C4-2B (cell line): ENCODE measurements around the gene ZFTA.
"Not testable (repeated sequence)": the region's sequence is repeated elsewhere in the genome, so short reads cannot be mapped to it uniquely, and the experiment has no call there.

ENCODE experiments used
- H3K27ac ChIP-seq: fragments of 450-650 bp; 2 replicates; pipeline ENCODE4 v1.5.1; 2017
- ZFX ChIP-seq: fragments of 450-650 bp; IDR thresholded peaks from 2 replicates; pipeline ENCODE4 v1.6.1; 2017
- TF ChIP-seq, protein P1 (sequence below): fragments of 450-650 bp; conservative IDR thresholded peaks from 2 replicates; pipeline ENCODE4 v1.5.1; 2017; ENCODE audit warnings: mild to moderate bottlenecking

Gene ZFTA

GRCh38 chr11:63775191-63775590 is 6.6 kb upstream of the ZFTA start:
- no peak for TF ChIP-seq ZFX
- TF ChIP-seq, protein P1, sequence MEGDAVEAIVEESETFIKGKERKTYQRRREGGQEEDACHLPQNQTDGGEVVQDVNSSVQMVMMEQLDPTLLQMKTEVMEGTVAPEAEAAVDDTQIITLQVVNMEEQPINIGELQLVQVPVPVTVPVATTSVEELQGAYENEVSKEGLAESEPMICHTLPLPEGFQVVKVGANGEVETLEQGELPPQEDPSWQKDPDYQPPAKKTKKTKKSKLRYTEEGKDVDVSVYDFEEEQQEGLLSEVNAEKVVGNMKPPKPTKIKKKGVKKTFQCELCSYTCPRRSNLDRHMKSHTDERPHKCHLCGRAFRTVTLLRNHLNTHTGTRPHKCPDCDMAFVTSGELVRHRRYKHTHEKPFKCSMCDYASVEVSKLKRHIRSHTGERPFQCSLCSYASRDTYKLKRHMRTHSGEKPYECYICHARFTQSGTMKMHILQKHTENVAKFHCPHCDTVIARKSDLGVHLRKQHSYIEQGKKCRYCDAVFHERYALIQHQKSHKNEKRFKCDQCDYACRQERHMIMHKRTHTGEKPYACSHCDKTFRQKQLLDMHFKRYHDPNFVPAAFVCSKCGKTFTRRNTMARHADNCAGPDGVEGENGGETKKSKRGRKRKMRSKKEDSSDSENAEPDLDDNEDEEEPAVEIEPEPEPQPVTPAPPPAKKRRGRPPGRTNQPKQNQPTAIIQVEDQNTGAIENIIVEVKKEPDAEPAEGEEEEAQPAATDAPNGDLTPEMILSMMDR, result no peak
- H3K27ac ChIP-seq, result no peak overlapping the region

GRCh38 chr11:63771741-63772318 is 3.3 kb upstream of the ZFTA start:
- H3K27ac ChIP-seq, result not testable (repeated sequence)

- H3K27ac ChIP-seq, result no peak overlapping the region
- TF ChIP-seq, protein P1, result no peak
- no peak for TF ChIP-seq ZFX
Observed at GRCh38 chr11:63770763-63771162, 2.2 kb upstream of the ZFTA start.

DNA sequence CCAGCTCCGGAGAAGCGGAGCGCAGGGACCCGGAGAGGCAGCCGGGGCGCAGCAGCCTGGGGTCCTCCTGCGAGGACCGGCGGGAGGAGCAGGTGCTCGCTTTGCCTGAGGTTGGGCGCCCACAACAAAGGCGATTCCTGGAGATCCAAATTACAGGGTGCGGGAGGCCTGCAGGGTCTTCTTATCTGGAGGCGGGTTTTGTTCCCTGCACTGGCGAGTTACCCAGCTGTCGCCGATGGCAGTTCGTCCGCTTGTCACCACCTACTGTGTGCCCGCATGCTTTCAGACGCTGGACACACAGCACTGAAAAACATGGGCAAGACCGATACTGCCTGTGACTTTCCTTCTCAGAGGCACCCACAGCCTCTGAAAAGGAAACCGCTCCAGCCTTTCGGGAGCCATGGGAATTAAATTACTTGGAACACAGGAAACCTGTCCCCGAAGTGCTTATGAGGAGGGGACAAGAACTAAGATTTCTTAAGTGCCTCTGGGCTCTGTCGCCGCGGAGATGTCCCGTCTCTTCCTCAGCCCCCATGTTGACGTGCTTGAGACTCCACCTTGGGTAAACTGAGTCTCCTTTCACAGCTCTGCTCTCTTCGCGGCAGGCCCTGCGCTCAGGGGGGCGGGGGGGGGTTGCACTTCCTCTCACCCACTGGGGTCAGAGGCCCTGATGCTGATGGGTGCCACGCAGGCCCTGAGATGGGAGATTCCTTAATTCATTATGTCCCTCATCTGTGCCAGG is 1.3 kb upstream of the ZFTA start:
- no peak overlapping the region for H3K27ac ChIP-seq
- no peak for TF ChIP-seq ZFX

DNA sequence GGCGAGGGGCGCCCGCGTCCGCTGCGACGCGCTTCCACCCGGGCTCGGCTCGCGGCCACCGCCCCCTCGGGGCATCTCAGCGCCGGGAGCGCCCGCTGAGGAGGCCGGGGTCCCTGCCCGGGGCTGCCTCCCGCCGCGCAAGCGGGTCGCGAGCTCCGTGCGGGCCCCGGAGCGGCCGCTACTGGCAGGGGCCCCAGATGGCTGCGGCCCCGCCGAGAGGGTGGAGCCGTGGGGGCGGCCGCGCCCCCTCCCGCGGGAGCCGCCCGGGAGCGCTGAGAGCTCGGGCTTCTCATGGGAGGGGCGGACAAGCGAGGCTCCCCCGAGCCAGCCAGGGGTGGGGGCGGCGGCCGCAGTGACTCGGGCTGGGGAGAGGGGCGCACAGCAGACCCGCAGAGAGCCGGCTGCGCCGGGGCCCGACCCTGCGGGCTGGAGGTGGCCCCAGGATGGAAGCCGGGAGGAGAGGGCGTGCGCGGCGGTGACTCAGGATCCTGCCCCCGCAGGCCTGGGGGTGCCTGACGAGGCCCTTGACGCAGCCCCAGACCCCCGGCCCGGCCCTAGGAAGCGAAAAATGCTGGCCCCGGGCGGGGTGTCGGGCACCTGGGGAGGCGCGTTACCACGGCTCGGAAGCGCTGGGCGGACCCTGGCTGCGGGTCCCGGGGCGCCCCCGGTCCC is 603 bp upstream of the ZFTA start:
- peak overlapping the region; percentile 26; the same call in 1 of the 2 replicates for H3K27ac ChIP-seq
- TF ChIP-seq, protein P1, result no peak
- no peak for TF ChIP-seq ZFX

- H3K27ac ChIP-seq, result peak overlapping the region; percentile 26; the same call in 1 of the 2 replicates
- TF ChIP-seq ZFX, result no peak
- TF ChIP-seq, protein P1, result no peak
Observed at GRCh38 chr11:63767565-63768236, 874 bp downstream of the ZFTA start.

GRCh38 chr11:63767267-63767564 is 1.4 kb downstream of the ZFTA start:
- no peak overlapping the region for H3K27ac ChIP-seq
- no peak for TF ChIP-seq ZFX
- TF ChIP-seq, protein P1, result no peak

- no peak overlapping the region for H3K27ac ChIP-seq
- TF ChIP-seq, protein P1, result no peak
- TF ChIP-seq ZFX, result no peak
Observed at GRCh38 chr11:63766531-63767235, 1.9 kb downstream of the ZFTA start.
